GM19099 (cell line): ENCODE results near the gene SCYL1.

Experiments used
- POLR2A ChIP-seq: IDR thresholded peaks from 3 replicates; pipeline ENCODE4 v1.6.1; 2011; ENCODE audit warnings: low read depth; ENCODE audit not compliant: insufficient read length; ENCODE audit errors: extremely low read depth

Gene SCYL1

GRCh38 chr11:65500387-65501185, 24.3 kb upstream of the SCYL1 start:
- TF ChIP-seq POLR2A: peak; percentile 96

- TF ChIP-seq POLR2A: no peak
Observed at GRCh38 chr11:65501186-65501471, 23.8 kb upstream of the SCYL1 start.

GRCh38 chr11:65501472-65502273, 23.2 kb upstream of the SCYL1 start:
- no peak for TF ChIP-seq POLR2A

GRCh38 chr11:65502274-65502554, 22.7 kb upstream of the SCYL1 start:
- no peak for TF ChIP-seq POLR2A

- TF ChIP-seq POLR2A: peak; percentile 82
Observed at GRCh38 chr11:65502555-65503367, 22.1 kb upstream of the SCYL1 start.

- no peak for TF ChIP-seq POLR2A
Observed at GRCh38 chr11:65503368-65503948, 21.4 kb upstream of the SCYL1 start.

GRCh38 chr11:65503949-65504673, 20.8 kb upstream of the SCYL1 start:
- peak; percentile 61 for TF ChIP-seq POLR2A

GRCh38 chr11:65504674-65505465, 20.0 kb upstream of the SCYL1 start:
- peak; percentile 46 for TF ChIP-seq POLR2A

GRCh38 chr11:65505466-65506289, 19.2 kb upstream of the SCYL1 start:
- peak; percentile 44 for TF ChIP-seq POLR2A

- no peak for TF ChIP-seq POLR2A
Observed at GRCh38 chr11:65506290-65506771, 18.6 kb upstream of the SCYL1 start.

- TF ChIP-seq POLR2A: peak; percentile 79
Observed at GRCh38 chr11:65506772-65507505, 17.9 kb upstream of the SCYL1 start.

GRCh38 chr11:65516135-65516968, 8.5 kb upstream of the SCYL1 start:
- TF ChIP-seq POLR2A: no peak
